Ascending aorta (tissue), 2 donors: ENCODE measurements around the gene SLC8A3. TPM values are rescaled to one million over a fixed set of nuclear protein-coding genes. Genes with fewer than 3 reads are reported as not detected.

Source experiments
- DNase-seq, 2 donors: peaks; one replicate each; pipeline ENCODE4 v3.0.0-alpha.2; 2019; ENCODE audit warnings: low spot score in 2 of 2
- H3K27ac ChIP-seq, 2 donors: fragments of 200-600 bp; sonication (generic); one replicate each; pipeline ENCODE4 v1.5.1; 2016 to 2017; ENCODE audit warnings: mild to moderate bottlenecking in 1 of 2
- H3K27me3 ChIP-seq: fragments of 200-600 bp; sonication (generic); one replicate; pipeline ENCODE4 v1.5.1; 2017
- H3K36me3 ChIP-seq, 2 donors: fragments of 200-600 bp; sonication (generic); one replicate each; pipeline ENCODE4 v1.5.1; 2016
- H3K4me1 ChIP-seq, 2 donors: fragments of 200-600 bp; sonication (generic); one replicate each; pipeline ENCODE4 v1.5.1; 2016 to 2017; ENCODE audit warnings: mild to moderate bottlenecking in 1 of 2
- H3K4me3 ChIP-seq, 2 donors: fragments of 200-600 bp; sonication (generic); one replicate each; pipeline ENCODE4 v1.5.1; 2016 to 2017; ENCODE audit warnings: mild to moderate bottlenecking in 1 of 2
- H3K9me3 ChIP-seq, 2 donors: fragments of 200-600 bp; sonication (generic); one replicate each; pipeline ENCODE4 v1.5.1; 2016
- intact Hi-C: fragments of 100-400 bp; cut with DNase I; formaldehyde crosslinking; loops from one replicate; pipeline ENCODE4 v1.15.1; 2023
- total RNA-seq: library from RNA; depleted of rRNA; stranded (reverse); fragments of >200 nt; gene quantifications from one replicate; pipeline ENCODE4 v1.1.0, GENCODE V29; 2016
- TF ChIP-seq, protein P1 (sequence below), 3 experiments: fragments of 200-600 bp in 2 of 3; fragments of 450-650 bp in 1 of 3; sonication (generic) in 2 of 3; IDR thresholded peaks; one replicate each; pipeline ENCODE4 v1.5.1; 2016 to 2019; ENCODE audit warnings: antibody characterized with exemption in 3 of 3, mild to moderate bottlenecking in 1 of 3, moderate library complexity in 1 of 3

SLC8A3 gene
- total RNA-seq, 1 donor from 2014 or later = not detected

DNA sequence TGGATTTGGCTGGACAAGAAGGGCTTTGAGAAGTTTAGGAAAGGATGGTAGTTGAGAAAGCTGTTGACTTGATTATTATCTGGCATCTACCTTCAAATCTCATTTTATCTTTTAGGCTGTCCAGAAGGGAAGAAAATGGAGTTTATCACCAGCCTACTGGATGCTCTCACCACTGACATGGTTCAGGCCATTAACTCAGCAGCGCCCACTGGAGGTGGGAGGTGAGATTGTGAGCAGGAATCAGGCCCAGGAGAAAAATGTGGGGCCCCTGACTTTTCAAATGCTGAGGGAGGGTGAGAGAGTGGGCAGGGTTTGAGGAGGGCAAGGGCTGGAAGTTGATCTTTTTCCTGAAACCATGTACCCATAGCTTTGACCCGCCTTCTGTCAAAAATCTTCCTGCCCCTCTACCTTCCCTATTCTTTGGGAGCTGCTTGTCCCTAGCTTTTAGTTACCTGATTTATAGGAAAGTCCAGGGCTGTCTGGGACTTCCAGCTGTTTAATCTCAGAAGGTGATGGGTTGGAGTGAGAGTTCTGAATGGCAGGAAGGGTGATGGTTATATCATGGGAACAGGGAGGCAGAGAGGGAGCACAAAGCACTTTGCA, 175.4 kb downstream of the SLC8A3 start:
- Histone ChIP-seq H3K4me3 (no peak overlapping the region), H3K9me3 (no peaks in the 10 kb centered on the region), H3K27ac (no peak overlapping the region), H3K4me1 (no peaks in the 10 kb centered on the region), H3K36me3 (no peaks in the 10 kb centered on the region), H3K27me3 (no peaks in the 10 kb centered on the region)
- intact Hi-C loops = no loop called here
- TF ChIP-seq, protein P1, sequence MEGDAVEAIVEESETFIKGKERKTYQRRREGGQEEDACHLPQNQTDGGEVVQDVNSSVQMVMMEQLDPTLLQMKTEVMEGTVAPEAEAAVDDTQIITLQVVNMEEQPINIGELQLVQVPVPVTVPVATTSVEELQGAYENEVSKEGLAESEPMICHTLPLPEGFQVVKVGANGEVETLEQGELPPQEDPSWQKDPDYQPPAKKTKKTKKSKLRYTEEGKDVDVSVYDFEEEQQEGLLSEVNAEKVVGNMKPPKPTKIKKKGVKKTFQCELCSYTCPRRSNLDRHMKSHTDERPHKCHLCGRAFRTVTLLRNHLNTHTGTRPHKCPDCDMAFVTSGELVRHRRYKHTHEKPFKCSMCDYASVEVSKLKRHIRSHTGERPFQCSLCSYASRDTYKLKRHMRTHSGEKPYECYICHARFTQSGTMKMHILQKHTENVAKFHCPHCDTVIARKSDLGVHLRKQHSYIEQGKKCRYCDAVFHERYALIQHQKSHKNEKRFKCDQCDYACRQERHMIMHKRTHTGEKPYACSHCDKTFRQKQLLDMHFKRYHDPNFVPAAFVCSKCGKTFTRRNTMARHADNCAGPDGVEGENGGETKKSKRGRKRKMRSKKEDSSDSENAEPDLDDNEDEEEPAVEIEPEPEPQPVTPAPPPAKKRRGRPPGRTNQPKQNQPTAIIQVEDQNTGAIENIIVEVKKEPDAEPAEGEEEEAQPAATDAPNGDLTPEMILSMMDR (IDR thresholded peaks at IDR 0.05) = peak in 2 of 3 experiments; percentile 11 to 16
- DNase-seq = no peak

DNA sequence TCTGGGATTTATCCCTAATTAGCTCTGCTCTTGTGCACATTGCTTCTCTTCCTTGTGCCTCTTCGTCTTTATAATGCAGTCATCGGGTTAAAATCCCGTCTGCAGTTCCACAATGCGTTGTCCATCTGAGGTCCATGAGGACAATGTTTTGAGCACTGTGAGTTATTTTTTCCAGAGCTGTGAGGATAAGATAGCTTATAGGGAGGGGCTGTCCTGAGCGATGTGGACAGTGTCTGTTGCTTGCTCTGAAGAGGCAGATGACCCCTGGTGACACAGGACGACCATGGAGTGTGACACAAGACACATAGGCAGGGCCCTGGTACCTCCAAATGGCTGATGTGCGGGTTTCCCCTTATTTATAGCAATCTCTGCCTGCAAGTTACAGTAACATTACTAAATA, 177.0 kb downstream of the SLC8A3 start:
- H3K9me3 ChIP-seq = no peaks in the 10 kb centered on the region
- no peak for DNase-seq
- no peak overlapping the region for H3K27ac ChIP-seq
- H3K4me3 ChIP-seq = no peak overlapping the region
- H3K36me3 ChIP-seq = no peaks in the 10 kb centered on the region
- TF ChIP-seq, protein P1 (IDR thresholded peaks at IDR 0.05) = no peak
- H3K27me3 ChIP-seq = no peaks in the 10 kb centered on the region
- intact Hi-C loops = no loop called here
- H3K4me1 ChIP-seq = no peaks in the 10 kb centered on the region

DNA sequence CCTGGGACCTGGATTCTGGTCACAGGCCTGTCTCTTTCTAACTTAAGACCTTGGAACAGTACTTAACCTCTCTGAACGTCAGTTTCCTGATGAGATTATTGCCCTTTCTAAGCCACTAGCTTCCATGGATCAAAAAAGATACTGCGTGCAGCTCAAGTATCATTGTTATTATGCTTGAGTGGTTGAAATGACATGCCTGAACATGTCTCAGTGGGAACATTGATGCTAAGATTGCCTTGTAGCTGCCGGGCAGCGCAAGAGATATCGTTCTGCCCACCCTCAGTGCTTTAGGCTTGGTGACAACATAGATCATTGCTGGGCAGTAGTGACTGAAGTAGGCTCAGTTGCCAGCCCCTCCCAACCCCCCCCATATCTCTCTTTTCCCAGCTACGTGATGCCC, 177.7 kb downstream of the SLC8A3 start:
- H3K27ac ChIP-seq = no peak overlapping the region
- intact Hi-C loops = no loop called here
- H3K4me3 ChIP-seq = no peak overlapping the region
- H3K36me3 ChIP-seq = no peaks in the 10 kb centered on the region
- no peaks in the 10 kb centered on the region for H3K27me3 ChIP-seq
- H3K4me1 ChIP-seq = no peaks in the 10 kb centered on the region
- TF ChIP-seq, protein P1 (IDR thresholded peaks at IDR 0.05) = no peak
- no peaks in the 10 kb centered on the region for H3K9me3 ChIP-seq
- DNase-seq = no peak

DNA sequence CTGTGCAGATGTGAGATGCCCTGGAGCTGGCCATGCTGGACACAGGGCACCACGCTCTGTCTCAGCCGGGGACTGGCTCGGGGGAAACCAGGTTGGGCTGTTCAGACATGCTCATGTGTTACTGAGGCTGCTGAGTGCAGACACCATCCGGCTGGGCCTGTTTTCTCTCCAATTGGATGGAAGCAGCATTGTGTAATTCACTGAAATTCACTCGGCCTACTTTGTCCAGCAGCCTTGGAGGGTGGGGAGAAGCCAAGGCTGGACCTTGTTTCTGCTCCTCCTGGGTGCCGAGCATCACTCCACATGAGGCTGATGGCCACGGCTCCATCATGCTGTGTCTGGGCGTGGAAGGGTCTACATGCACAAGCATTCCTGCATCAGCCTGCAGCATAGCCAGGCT, 178.8 kb downstream of the SLC8A3 start:
- Histone ChIP-seq H3K27me3 (no peaks in the 10 kb centered on the region), H3K9me3 (no peaks in the 10 kb centered on the region), H3K27ac (no peak overlapping the region), H3K4me1 (no peaks in the 10 kb centered on the region), H3K36me3 (no peaks in the 10 kb centered on the region), H3K4me3 (no peak overlapping the region)
- TF ChIP-seq, protein P1 (IDR thresholded peaks at IDR 0.05) = no peak
- no peak for DNase-seq
- intact Hi-C loops = no loop called here

DNA sequence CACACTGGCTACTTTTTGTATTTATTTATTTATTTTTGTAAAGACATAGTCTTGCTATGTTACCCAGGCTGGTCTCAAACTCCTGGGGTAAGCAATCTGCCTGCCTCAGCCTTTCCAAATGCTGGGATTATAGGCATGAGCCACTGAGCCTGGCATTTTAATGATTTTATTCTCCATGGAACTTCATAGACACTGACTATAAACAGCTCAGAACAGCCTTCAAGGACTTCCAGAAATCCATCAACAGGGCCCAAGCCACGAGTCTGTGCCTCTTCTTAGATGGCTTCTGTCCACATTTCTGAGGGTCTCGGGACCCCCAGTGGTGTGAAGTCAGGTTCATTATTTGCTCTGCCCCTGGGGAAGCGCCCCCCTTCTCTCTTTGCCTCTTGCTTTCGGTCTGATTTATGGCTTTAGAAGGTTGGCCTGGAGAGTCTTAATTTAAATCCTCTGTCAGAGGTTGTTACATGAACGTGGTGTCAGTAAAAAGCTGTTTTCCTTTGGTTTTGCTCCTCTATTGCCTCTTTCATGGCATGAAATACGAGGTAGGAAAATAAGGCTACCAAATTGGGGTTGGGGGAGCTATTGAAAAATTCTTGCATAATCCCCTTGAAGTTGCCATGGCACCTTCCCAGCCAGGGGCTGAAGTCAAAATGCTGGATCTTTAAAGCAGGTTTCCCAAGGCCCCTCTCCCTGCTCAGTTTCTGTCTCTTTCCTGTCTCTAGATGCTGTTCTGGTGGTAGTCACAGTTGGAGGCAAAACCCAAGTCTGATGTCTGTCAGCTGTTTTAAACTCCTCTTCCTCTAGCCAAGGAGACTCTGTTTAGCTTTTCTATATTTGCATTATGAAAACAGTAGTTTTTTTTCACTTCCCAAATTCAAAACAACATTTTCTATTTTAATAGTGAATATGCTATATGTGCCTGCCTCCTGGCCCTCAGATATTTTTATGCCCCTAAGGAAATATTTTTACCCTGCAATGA, 180.2 kb downstream of the SLC8A3 start:
- H3K9me3 ChIP-seq = no peaks in the 10 kb centered on the region
- H3K36me3 ChIP-seq = no peaks in the 10 kb centered on the region
- no peaks in the 10 kb centered on the region for H3K27me3 ChIP-seq
- intact Hi-C loops = no loop called here
- TF ChIP-seq, protein P1 (IDR thresholded peaks at IDR 0.05) = no peak
- no peak overlapping the region for H3K27ac ChIP-seq
- no peak for DNase-seq
- no peak overlapping the region for H3K4me3 ChIP-seq
- no peaks in the 10 kb centered on the region for H3K4me1 ChIP-seq
